SK-N-SH treated with all-trans-retinoic acid at 6 μM for 48 hours (cell line): ENCODE measurements around the gene MRPS18B.

Experiments used
- ATAC-seq: fragments of 200-7000 bp; cut with Tn5 transposase; 3 replicates; pipeline ENCODE4 v1.9.1; 2020; ENCODE audit warnings: mild to moderate bottlenecking, moderate library complexity
- ARNTL ChIP-seq: fragments of 450-650 bp; formaldehyde crosslinking; IDR thresholded peaks from 2 replicates; pipeline ENCODE4 v1.5.0; 2020; ENCODE audit warnings: low read depth, mild to moderate bottlenecking, moderate library complexity, borderline replicate concordance
- CREB5 ChIP-seq: fragments of 250-450 bp; sonication (Bioruptor Pico); IDR thresholded peaks from 2 replicates; pipeline ENCODE4 v1.5.1; 2020; ENCODE audit warnings: low read depth, mild to moderate bottlenecking, moderate library complexity
- CSDC2 ChIP-seq: fragments of 250-450 bp; sonication (Bioruptor Pico); IDR thresholded peaks from 2 replicates; pipeline ENCODE4 v1.5.0; 2020; ENCODE audit warnings: mild to moderate bottlenecking, moderate library complexity
- CSRNP3 ChIP-seq: fragments of 250-450 bp; sonication (Bioruptor Pico); IDR thresholded peaks from 2 replicates; pipeline ENCODE4 v1.5.1; 2021; ENCODE audit warnings: mild to moderate bottlenecking, moderate library complexity
- ESRRG ChIP-seq: fragments of 250-450 bp; sonication (Bioruptor Pico); IDR thresholded peaks from 2 replicates; pipeline ENCODE4 v1.6.1; 2021; ENCODE audit warnings: mild to moderate bottlenecking
- GLIS3 ChIP-seq: fragments of 250-450 bp; sonication (Bioruptor Pico); IDR thresholded peaks from 2 replicates; pipeline ENCODE4 v1.5.0; 2020; ENCODE audit warnings: mild to moderate bottlenecking, moderate library complexity
- ISL1 ChIP-seq: fragments of 250-450 bp; sonication (Bioruptor Pico); IDR thresholded peaks from 2 replicates; pipeline ENCODE4 v2.1.2; 2022; ENCODE audit warnings: mild to moderate bottlenecking, moderate library complexity
- OSR1 ChIP-seq: fragments of 250-450 bp; sonication (Bioruptor Pico); IDR thresholded peaks from 2 replicates; pipeline ENCODE4 v1.8.0; 2022; ENCODE audit warnings: moderate library complexity, mild to moderate bottlenecking, inconsistent platforms
- PATZ1 ChIP-seq: fragments of 250-450 bp; sonication (Bioruptor Pico); IDR thresholded peaks from 2 replicates; pipeline ENCODE4 v1.8.0; 2020; ENCODE audit warnings: mild to moderate bottlenecking, moderate library complexity, borderline replicate concordance
- POU6F1 ChIP-seq: fragments of 250-450 bp; sonication (Bioruptor Pico); IDR thresholded peaks from 2 replicates; pipeline ENCODE4 v1.8.0; 2021; ENCODE audit warnings: low read depth, mild to moderate bottlenecking, moderate library complexity, borderline replicate concordance
- PPARA ChIP-seq: fragments of 250-450 bp; sonication (Bioruptor Pico); IDR thresholded peaks from 2 replicates; pipeline ENCODE4 v1.5.0; 2020; ENCODE audit warnings: mild to moderate bottlenecking, borderline replicate concordance
- RARB ChIP-seq: fragments of 250-450 bp; sonication (Bioruptor Pico); IDR thresholded peaks from 2 replicates; pipeline ENCODE4 v1.8.0; 2021; ENCODE audit warnings: mild to moderate bottlenecking, moderate library complexity
- SNAI2 ChIP-seq: fragments of 250-450 bp; sonication (Bioruptor Pico); IDR thresholded peaks from 2 replicates; pipeline ENCODE4 v1.5.0; 2020; ENCODE audit warnings: mild to moderate bottlenecking, moderate library complexity
- TCF4 ChIP-seq: fragments of 250-450 bp; sonication (Bioruptor Pico); IDR thresholded peaks from 2 replicates; pipeline ENCODE4 v1.8.0; 2021; ENCODE audit warnings: mild to moderate bottlenecking, moderate library complexity, borderline replicate concordance
- TOX ChIP-seq: fragments of 250-450 bp; sonication (Bioruptor Pico); IDR thresholded peaks from 2 replicates; pipeline ENCODE4 v1.8.0; 2021; ENCODE audit warnings: mild to moderate bottlenecking, moderate library complexity, borderline replicate concordance
- TSHZ2 ChIP-seq: fragments of 250-450 bp; sonication (Bioruptor Pico); IDR thresholded peaks from 2 replicates; pipeline ENCODE4 v1.5.0; 2020; ENCODE audit warnings: mild to moderate bottlenecking, moderate library complexity
- ZC3H10 ChIP-seq: fragments of 250-450 bp; sonication (Bioruptor Pico); IDR thresholded peaks from 2 replicates; pipeline ENCODE4 v1.5.1; 2021; ENCODE audit warnings: mild to moderate bottlenecking, moderate library complexity
- ZFP30 ChIP-seq: fragments of 450-650 bp; formaldehyde crosslinking; IDR thresholded peaks from 2 replicates; pipeline ENCODE4 v1.5.0; 2022; ENCODE audit warnings: mild to moderate bottlenecking, moderate library complexity
- ZNF70 ChIP-seq: fragments of 450-650 bp; formaldehyde crosslinking; IDR thresholded peaks from 2 replicates; pipeline ENCODE4 v1.5.0; 2020; ENCODE audit warnings: mild to moderate bottlenecking, moderate library complexity
- ZNF8 ChIP-seq: fragments of 450-650 bp; formaldehyde crosslinking; IDR thresholded peaks from 2 replicates; pipeline ENCODE4 v1.5.0; 2020; ENCODE audit warnings: mild to moderate bottlenecking, moderate library complexity

The MRPS18B gene

GRCh38 chr6:30615958-30616810, 1.5 kb upstream of the MRPS18B start (continued):
- TF ChIP-seq GLIS3 (CRISPR knock-in tag) (no peak), ZC3H10 (CRISPR knock-in tag) (peak; percentile 5), ZNF8 (CRISPR knock-in tag) (0 out of 2 replicates have a peak, but pooled peaks have one; percentile 16)

GRCh38 chr6:30616811-30617564, 652 bp upstream of the MRPS18B start, which contains the start of gene PPP1R10:
TSS of gene PPP1R10 (minus strand) at chr6:30617243. CDS start at chr6:30609944, 7,299 bp downstream.
- ATAC-seq, result peak; percentile 73
- TF ChIP-seq TOX (peak; percentile 94), TSHZ2 (CRISPR knock-in tag) (no peak), PPARA (CRISPR knock-in tag) (0 out of 2 replicates have a peak, but pooled peaks have one; percentile 50), RARB (CRISPR knock-in tag) (peak; percentile 98), ZC3H10 (CRISPR knock-in tag) (peak; percentile 81), OSR1 (CRISPR knock-in tag) (no peak), TCF4 (CRISPR knock-in tag) (no peak), POU6F1 (no peak), ZNF8 (CRISPR knock-in tag) (no peak), SNAI2 (CRISPR knock-in tag) (no peak), ISL1 (CRISPR knock-in tag) (no peak), ZFP30 (CRISPR knock-in tag) (0 out of 2 replicates have a peak, but pooled peaks have one; percentile 54), GLIS3 (CRISPR knock-in tag) (peak; percentile 95; the same call in 1 of the 2 replicates), CREB5 (CRISPR knock-in tag) (peak; percentile 85), CSDC2 (CRISPR knock-in tag) (0 out of 2 replicates have a peak, but pooled peaks have one; percentile 88), PATZ1 (CRISPR knock-in tag) (peak; percentile 93), ZNF70 (CRISPR knock-in tag) (no peak), ARNTL (no peak), ESRRG (CRISPR knock-in tag) (peak; percentile 97), CSRNP3 (peak; percentile 93)
